Measurements from ENCODE around the gene SIGLEC11.
"Not testable (repeated sequence)": the region's sequence is repeated elsewhere in the genome, so short reads cannot be mapped to it uniquely, and the experiment has no call there.

Gene SIGLEC11

DNA sequence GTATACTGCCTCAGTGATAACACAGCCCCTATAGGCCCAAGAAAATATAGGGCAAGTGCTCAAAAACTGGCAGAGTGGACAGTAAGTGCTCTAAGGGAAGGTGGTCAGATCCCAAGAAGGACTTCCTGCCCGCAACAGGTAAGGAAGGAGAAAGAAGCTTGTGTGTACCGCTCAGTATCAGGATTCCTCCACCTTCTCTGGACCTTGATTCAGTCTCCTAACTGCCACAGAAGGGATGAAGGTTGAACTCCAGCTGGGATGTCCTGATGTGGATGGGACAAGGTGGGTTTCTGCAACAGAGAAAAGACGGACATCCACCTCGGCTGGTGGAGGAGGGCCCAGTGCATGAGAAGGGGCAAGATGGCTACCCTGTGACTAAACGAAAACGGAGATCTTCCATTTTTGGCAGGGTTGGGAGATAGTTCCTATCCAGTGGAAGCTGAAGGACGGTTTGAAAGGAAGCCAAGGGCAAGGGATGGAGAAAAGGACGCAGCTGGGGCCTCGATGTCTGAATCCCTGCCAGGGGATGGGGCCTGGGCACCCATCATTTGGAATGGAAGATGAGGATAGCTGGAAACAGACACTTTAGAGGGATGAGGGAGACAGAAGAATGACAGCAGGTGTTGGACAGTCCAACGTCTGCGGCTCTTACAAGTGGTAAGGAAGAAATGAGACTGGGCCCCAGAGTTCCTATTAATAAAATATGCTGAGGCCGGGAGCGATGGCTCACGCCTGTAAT is 33.3 kb downstream of the SIGLEC11 start:
- no peak for DNase-seq (ENCODE audit: low read depth in 1 of 2, low spot score in 1 of 2)

DNA sequence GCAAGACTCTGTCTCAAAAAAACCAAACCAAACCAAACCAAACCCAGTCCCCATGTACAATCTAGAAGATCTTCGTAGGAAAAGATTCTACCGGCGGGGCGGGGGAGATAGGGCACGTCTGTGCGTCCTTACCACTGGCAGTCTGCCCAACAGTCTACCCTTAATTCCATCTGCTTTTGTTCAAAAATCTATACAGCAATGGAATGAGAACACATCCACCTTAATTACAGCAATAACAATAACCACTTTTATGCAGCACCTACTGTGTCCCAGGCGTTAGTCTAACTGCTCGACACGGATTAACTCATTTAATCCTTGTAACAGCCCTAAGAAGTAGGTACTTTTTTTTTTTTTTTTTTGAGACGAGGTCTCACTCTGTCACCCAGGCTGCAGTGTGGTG is 34.5 kb downstream of the SIGLEC11 start:
- no peak for DNase-seq (ENCODE audit: low read depth in 1 of 2, low spot score in 1 of 2)

DNA sequence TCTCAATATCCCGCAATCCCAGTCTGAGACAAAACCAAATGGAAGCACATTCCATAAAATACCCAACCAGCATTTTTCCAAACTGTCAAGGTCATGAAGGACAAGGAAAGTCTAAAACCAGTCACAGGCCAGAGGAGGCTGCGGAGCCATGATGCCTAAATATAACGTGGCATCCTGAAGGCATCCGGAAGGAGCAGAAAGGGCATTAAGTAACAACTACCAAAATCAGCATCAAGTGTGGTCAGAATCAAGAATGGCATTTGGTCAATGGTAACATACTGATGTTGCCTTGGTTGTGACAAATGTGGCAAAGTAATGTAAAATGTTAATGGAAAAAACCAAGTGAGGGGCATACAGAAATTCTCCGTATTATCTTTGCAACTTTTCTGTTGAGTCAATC is 35.5 kb downstream of the SIGLEC11 start:
- DNase-seq (ENCODE audit: low read depth in 1 of 2, low spot score in 1 of 2): no peak

DNA sequence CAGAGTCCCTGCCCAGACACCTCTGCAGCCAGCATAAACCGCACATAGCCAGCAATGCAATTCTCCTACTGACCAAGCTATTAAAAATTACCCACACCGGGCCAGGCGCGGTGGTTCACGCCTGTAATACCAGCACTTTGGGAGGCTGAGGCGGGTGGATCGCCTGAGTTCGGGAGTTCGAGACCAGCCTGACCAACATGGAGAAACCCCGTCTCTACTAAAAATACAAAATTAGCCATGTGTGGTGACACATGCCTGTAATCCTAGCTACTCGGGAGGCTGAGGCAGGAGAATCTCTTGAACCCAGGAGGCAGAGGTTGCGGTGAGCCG is 36.1 kb downstream of the SIGLEC11 start:
- DNase-seq (ENCODE audit: low read depth in 1 of 2, low spot score in 1 of 2): not testable (repeated sequence)

DNA sequence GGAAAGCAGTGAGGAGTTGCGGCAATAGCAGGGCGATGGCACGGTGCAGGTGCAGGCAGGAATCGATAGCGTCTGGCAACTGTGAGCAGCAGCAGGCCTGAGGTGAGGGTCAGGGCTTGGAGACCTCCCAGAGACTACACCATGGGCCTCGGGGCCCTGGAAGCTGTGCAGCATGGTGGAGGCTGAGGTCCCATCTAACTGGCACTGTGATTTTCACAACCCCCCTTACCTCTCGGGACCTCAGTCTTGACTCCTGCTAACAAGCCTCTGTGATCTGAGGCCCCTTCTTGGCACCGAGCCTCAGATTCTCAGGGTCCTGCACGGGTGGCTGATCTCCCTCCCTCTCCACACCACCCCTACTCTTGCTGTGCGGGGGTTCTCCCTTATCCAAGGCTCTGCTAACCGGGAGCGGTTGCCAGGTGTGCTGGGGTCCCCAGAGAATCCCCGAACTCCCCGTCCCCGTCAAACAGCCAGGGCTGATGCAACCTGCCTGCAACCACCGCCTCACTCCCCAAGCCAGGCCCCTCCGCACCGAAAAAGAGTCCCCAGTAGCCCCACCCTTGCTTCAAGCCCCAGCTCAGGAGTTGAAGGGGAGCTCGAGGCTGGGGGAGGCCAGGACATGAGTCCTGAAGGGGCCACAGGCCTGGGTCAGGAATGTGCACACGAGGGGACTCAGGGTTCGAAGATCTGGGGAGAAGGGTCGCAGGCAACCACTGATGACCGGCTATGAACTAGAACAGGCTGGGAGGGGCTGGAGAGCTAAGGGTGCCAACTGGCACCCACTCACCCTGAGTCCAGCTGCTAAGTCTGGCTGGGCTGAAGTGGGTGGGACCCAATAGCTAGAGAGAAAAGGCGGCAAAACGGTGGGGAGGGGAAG is 36.7 kb downstream of the SIGLEC11 start:
- no peak for DNase-seq (ENCODE audit: low read depth in 1 of 2, low spot score in 1 of 2)

DNA sequence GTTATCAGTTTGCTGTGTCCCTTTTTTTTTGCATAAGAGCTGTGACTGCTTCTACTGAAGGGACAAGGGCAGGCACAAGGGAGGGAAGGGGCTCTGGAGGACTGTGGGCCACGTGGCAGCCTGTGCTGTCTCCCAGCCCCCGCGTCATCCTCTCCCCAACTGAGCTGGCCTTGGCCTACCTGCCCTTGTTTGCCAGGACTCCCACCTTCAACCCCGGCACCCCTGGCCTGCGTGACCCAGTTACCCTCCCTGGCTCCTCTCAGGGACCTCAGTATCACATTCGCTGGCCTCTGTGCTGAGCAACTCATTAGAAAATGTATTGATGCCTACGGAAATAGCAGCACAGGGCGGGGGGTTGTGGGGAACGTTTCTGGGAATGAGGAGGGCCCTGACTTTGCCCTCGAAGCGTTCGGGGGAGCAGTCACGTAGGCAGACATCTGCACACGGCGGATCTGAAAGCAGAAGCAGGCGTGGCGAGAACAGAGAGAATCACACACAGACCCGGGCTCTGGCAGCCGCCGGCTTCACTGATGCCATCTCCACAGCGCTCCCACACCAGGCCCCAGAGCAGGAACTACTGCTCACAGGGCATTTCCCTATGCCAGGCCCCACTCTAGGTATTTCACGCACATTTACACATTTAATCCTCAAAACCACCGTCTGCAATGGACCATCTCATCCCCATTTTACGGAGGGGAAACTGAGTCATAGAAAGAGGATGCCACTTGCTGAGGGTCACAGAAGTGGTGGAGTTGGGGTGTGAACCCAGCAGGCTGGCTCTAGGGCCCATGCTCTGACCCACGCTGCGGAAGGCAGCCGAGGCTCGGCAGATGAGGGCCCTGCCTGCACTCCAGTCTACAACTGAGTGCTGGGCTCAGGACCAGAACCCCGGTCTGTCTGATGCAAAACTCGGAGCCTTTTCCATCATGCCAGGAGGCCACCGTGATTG is 37.6 kb downstream of the SIGLEC11 start:
- no peak for DNase-seq (ENCODE audit: low read depth in 1 of 2, low spot score in 1 of 2)

DNA sequence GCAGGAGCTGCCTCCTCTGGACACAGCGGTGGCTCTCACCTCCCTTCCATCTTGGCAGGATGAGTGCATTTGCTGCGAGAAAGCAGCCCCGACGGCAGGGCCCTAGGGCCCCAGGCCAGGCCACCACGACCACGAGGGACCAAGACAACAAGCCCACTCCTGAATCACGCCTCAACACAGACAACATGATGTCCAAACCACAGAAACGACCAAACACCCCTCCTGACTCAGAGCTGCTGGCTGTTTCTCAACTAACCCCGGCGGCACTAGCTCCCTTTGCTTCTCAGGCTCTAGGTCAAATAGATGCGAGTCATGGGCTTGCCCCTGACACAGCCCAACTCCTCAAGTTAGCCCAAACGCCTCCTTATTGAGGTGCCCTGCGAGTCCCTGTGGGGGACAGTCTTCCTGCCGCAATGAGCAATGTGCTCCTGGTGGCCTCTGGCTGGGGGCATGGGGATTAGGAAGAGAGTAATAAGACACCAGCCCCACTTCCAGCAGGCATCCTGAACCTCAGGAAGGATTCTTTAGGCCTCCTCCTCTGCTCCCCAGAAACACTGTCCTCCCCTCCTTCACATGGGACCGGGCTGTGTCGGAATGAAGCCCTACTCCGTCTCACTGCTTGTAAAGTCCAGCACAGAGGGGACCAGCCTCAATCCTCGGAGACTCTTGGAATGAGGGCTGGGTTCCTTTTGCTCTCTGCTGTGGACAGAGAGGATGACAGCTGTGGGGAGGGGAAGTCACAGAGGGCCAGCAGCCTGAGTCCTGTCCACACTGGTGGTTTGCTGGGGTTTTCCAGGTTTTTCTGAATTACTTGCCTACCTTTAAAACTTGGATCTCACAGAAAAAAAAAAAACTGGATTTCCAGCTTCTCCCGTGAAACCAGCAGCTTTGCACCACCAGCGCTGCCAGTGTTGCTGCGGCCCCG is 38.8 kb downstream of the SIGLEC11 start:
- no peak for DNase-seq (ENCODE audit: low read depth in 1 of 2, low spot score in 1 of 2)

DNA sequence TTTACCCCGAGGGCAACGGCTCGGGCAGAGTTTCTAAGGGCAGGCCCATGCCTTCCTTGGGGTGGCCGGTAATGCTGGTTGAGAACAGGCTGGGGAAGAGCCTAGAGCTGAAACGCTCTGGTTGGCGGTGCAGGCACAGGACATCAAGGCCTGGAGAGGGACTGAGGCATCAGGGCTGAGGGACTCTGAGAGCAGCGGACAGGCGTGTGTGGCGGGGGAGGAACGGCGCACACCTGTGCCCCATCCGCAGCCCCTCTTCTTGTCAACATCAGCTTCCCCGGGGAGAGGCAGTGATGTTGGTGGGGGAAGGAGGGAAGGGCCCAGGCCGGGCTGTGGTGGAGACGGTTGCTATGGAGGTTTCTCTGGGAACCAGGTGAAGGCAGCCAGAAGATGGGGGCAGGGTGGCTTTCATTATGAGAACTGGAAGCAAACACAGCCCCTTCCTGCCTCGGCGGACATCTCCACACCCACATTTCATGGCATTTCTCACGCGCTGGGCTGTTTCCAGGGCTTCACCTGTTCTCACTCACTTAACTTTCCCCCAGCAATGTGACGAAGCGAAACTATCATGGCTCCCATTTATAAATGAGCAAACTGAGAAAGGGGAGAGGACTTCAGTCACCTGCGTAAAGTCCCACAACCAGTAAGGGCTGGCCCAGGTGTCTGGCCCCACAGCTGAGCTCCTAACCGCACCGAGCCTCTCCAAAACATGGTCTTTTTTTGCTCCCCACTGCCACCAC is 40.2 kb downstream of the SIGLEC11 start:
- no peak for DNase-seq (ENCODE audit: low read depth in 1 of 2, low spot score in 1 of 2)

DNA sequence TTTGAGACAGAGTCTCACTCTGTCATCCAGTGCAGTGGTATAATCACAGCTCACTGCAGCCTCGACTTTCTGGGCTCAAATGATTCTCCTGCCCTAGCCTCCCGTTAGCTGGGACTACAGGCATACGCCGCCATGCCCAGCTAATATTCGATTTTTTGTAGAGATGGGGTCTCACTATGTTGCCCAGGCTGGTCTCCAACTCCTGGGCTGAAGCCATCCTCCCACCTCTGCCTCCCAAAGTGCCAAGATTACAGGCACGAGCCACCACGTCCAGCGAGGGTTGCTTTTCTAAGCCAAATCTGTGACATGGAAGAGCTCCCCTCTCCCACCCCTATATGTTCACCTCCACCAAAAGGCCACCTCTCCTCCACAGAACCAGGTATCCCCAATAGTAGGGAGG is 42.9 kb downstream of the SIGLEC11 start:
- DNase-seq (ENCODE audit: low read depth in 1 of 2, low spot score in 1 of 2): no peak

DNA sequence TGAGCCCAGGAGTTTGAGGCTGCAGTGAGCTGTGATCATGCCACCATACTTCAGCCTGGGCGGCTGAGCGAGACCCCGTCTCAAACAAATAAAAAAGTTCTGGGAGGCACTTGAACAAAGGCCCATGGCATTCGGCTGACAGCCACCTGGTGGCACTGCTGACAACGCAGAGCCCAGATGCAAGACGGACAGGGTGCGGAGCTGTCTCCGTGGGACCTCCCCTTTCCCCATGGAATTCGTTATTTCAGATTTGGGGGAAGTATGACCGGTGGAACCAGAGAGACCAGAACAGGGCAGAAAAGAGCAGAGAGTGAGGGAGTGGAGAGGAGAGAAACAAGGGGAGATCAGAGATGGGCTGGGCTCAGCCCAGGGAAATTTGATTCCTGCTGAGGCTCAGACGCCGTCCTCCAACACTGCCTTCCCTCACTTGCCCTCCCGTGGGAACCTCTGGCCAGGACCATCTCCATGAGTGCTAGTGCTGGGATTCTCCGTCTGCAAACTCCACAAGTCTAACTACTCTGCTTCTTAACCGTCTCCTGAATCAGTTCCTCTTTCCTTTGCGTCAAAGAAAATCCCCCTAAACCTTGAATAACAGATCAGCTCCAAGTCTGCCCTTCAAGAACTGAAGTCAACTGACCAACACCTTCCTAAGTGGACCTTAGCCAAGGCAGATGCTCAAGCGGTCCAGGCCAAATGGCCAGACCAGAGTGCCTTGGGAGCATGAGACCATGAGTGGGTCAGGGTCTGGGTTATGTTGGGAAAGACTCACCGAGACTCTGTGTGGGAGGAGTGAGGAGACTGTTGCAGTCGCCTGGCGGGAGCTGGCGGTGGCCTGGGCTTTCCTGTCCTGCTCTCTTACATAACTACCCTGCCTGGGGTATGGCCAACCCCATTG is 43.9 kb downstream of the SIGLEC11 start:
- DNase-seq (ENCODE audit: low read depth in 1 of 2, low spot score in 1 of 2): no peak

DNA sequence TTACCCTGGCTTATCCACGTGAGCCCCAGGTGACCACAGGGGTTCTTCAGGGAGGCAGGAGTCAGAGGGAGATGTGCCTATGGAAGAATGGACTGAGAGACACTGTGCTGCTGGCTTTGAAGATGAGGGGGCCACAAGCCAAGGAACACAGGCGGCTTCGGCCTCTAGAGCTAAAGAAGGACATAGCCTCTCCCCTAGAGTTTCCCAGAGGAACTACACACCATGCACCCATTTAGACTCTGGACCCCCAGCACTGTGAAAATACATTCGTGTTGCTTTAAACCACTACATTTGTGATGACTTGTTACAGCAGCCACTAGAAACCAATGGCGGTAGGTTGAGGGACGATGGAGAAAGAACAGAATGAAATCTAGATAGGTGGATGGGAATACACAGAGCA is 45.7 kb downstream of the SIGLEC11 start:
- DNase-seq (ENCODE audit: low read depth in 1 of 2, low spot score in 1 of 2): no peak

DNA sequence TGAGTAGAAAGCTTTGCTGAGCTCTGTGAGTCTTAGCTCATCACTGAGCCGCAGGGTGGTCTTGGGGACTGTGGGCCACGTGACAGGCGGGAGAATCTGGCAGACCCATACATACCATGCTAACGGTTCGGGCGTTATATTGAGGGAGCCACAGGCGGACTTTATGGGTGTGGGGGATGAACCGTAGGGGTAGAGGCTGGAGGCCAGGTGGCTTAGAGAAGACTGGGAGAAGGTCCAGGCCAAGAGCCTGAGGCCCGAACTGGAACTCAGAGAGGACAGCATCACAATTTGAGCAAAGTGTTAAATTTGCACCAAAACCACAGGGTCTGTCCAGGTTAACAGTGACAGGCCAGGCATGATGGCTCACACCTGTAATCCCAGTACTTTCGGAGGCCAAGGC is 47.3 kb downstream of the SIGLEC11 start:
- DNase-seq (ENCODE audit: low read depth in 1 of 2, low spot score in 1 of 2): no peak

DNA sequence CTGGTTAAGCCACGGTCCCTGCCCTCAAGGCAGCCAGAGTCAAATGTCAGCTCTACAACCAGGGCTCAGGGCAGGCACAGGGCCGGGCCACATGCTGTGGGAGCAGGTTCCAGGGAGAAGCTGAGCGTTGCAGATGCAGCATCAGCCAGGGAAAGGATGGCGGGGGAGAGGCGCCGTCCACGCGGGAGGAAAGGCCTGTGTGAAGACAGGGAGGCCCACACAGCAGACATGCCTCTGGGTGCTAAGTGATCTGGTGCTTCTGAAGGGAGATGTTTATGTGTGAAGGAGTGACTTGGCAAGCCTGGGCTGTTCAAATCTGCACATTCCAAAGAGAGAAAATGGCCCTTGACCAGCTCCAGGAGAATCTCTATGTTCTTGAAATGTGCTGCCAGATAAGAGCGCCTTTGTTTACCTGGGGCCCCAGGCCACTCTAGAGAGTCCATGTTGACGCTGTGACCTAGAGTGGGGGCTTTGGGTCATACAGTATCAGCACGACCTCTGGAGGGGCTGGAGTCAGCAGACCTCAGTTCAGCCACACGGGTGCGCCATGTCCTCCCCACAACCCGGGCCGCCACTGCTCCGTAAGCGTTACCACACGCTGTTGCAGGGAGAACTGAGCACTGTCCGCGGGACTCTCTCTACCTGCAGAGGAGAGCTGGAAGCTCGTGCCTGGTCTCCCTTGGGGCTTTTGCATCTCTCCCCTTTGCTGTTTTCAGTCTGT is 47.8 kb downstream of the SIGLEC11 start:
- DNase-seq (ENCODE audit: low read depth in 1 of 2, low spot score in 1 of 2): no peak

DNA sequence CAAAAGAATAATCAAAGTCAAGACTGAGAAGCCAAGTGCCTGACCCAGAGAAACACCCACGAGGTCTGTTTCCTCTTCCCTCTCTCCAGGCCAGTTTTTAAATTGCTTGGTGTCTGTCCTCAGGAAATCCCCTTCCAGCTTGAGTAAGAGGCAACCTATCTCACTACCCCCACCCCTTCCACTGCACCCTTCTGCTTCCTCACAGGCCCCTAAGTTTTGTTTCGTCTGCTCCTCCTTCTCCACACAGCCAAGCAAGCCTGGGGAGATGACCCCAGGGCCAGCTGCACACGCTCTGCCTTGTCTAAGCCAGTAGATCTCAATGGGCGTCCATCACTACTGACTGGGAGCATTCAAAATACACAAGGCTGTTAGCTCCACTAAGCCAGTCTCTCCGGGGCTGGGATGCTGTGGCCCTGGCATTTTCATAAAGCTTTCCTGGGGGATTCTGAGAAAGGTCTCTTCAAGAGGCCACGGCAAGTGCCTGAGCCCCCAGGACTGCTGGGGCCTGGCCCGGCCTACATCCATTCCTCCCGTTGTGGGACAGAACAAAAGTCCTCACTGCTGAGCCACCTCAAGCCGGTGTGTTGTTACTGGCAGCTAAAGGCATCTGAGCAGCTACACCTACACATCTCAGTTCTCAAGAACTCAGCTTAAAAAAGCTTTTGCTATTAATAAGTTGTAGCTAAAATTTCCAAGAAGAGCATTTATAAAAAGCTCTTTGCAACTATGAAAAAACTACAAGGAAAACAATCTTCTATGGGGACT is 49.4 kb downstream of the SIGLEC11 start:
- no peak for DNase-seq (ENCODE audit: low read depth in 1 of 2, low spot score in 1 of 2)

DNA sequence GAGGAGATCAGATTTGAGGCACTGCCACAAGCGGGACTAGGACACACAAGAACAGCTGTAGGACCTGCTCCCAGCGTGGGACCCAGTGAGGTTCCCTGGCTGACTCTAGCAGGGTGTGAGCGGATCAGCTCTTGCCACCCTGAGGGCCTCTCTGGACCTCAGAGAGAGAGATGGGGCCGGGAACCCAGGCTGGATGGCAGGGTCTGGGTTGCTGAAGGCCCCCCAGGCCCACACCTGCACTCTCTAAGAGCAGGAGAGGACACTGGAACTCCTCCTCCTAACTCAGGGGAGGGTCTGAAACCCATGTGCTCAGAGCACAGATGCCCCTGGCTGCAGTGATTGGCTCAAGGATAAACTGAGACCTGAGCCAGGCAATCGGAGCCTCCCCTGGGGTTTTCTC is 50.8 kb downstream of the SIGLEC11 start:
- no peak for DNase-seq (ENCODE audit: low read depth in 1 of 2, low spot score in 1 of 2)

DNA sequence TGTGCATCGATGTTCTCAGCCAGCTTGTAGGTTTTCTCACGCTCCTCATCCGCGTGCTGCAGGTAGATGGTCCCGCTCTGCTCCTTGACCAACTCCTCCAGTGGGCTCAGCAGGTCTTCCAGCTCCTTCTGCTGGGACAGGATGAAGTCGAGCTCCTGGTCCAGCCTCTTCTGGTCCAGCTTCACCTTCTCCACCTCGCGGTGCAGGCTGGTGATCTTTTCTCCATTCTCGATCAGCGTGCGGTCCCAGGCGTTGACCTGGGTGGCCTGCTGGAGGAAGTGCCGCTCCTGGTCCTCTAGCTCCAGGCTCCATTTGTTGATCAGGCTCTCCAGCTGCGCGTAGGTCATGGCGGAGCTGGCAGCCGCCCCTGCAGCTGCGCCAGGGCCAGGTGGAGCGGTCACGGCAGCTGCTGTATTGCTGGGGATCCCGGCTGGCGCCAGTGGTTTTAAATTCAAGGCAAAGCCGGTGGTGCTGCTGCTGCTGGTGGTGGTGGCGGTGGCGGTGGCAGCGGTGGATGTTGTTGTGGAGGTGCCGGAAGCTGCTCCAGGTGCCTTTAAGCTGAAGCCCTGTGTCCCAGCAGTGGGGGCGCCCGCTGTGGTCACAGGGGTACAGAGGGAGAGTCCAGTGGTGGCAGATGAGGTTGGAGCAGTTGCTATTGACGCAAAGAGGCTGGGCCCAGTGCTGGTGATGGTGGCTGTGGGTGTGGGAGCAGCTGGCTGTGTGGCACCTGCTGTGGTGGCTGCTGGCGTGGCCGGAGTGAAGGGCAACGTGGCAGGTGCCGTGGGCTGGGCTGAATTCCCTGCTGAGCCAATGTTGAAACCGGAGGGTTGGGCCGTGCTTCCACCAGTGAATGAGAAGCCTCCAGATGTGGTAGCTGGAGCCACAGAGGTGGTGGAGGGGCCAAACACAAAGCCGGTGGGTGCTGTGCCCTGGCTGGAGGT is 52.2 kb downstream of the SIGLEC11 start:
- DNase-seq (ENCODE audit: low read depth in 1 of 2, low spot score in 1 of 2): no peak
